Astrocyte of the cerebellum (primary cell): Measurements from ENCODE around the gene COPS7B.

Experiments used
- DNase-seq: peaks from one replicate; pipeline ENCODE4 v3.0.0-alpha.2; 2011; ENCODE audit warnings: low read depth
- H3K4me3 ChIP-seq: 2 replicates; pipeline ENCODE4 v1.5.1; 2011; ENCODE audit warnings: mild to moderate bottlenecking, low read depth, low read length, moderate library complexity
- CTCF ChIP-seq: IDR thresholded peaks from 2 replicates; pipeline ENCODE4 v1.5.1; 2012; ENCODE audit warnings: low read length, low read depth, moderate library complexity, mild to moderate bottlenecking; ENCODE audit errors: missing control alignments
- in situ Hi-C: cut with HindIII; loops from 2 replicates; pipeline ENCODE4 v1.10.0; 2017; ENCODE audit warnings: low sequenced_read_pairs

Gene COPS7B

GRCh38 chr2:231769170-231770136, 16.8 kb upstream of the COPS7B start:
- H3K4me3 ChIP-seq, result no peak overlapping the region
- DNase-seq, result no peak
- TF ChIP-seq CTCF, result no peak
- in situ Hi-C loops, result no loop called here

GRCh38 chr2:231780123-231780908, 5.9 kb upstream of the COPS7B start:
- in situ Hi-C loops, result no loop called here
- DNase-seq, result no peak
- no peak for TF ChIP-seq CTCF
- H3K4me3 ChIP-seq, result peak overlapping the region; percentile 78

- in situ Hi-C loops, result no loop called here
- H3K4me3 ChIP-seq, result peak within 1 kb of the TSS; percentile 78
- peak; percentile 97 for DNase-seq
- no peak for TF ChIP-seq CTCF
Measured at GRCh38 chr2:231780909-231781797, 5.1 kb upstream of the COPS7B start, which contains the start of gene PDE6D. PDE6D (minus strand) TSS chr2:231781282; CDS start chr2:231781114, 168 bp downstream.

GRCh38 chr2:231781798-231782726, 4.2 kb upstream of the COPS7B start:
- no peak for TF ChIP-seq CTCF
- peak overlapping the region; percentile 78 for H3K4me3 ChIP-seq
- in situ Hi-C loops, result no loop called here
- DNase-seq, result no peak

- TF ChIP-seq CTCF, result no peak
- no peak for DNase-seq
- H3K4me3 ChIP-seq, result peak overlapping the region; percentile 92
- in situ Hi-C loops, result no loop called here
Measured at GRCh38 chr2:231785413-231785812, 832 bp upstream of the COPS7B start.
